H7 (cell line): ENCODE data around the gene SLC25A33. TPM values are rescaled to one million over a fixed set of nuclear protein-coding genes. Genes with fewer than 3 reads are reported as not detected.
A peak's percentile ranks its signal among the peaks of the same experiment; 100 is the strongest.
"Not testable (repeated sequence)": the region's sequence is repeated elsewhere in the genome, so short reads cannot be mapped to it uniquely, and the experiment has no call there.

Experiments used
- DNase-seq: peaks from one replicate; pipeline ENCODE4 v3.0.0; 2012
- H3K27me3 ChIP-seq: 2 replicates; pipeline ENCODE4 v1.6.0; 2011; ENCODE audit warnings: mild to moderate bottlenecking, low read length; ENCODE audit not compliant: control insufficient read depth, insufficient read depth
- H3K36me3 ChIP-seq: replicated peaks from 2 replicates; pipeline ENCODE4 v1.5.1; 2011; ENCODE audit warnings: low read length; ENCODE audit not compliant: control insufficient read depth, insufficient read depth
- H3K4me3 ChIP-seq: 2 replicates; pipeline ENCODE4 v1.5.1; 2011; ENCODE audit warnings: low read depth, mild to moderate bottlenecking, control low read depth, low read length, moderate library complexity; ENCODE audit not compliant: insufficient read depth
- total RNA-seq: library from RNA; depleted of rRNA; stranded (reverse); fragments of >200 nt; shearing (Covaris generic); gene quantifications from 2 replicates; pipeline ENCODE4 v1.2.3, GENCODE V29; 2014

The SLC25A33 gene
- total RNA-seq, 1 experiment from 2014 or later = 23.2 TPM

GRCh38 chr1:9557624-9558023 lies 18.4 kb downstream of the SLC25A33 start:
- DNase-seq = no peak
- Histone ChIP-seq H3K4me3 (no peak overlapping the region), H3K27me3 (no peaks in the 10 kb centered on the region), H3K36me3 (peaks cover 15% of the 10 kb centered on the region)

GRCh38 chr1:9558271-9558945 lies 19.1 kb downstream of the SLC25A33 start:
- Histone ChIP-seq H3K36me3 (peaks cover 15% of the 10 kb centered on the region), H3K27me3 (no peaks in the 10 kb centered on the region), H3K4me3 (no peak overlapping the region)
- no peak for DNase-seq

GRCh38 chr1:9558946-9559545 lies 19.8 kb downstream of the SLC25A33 start:
- no peaks in the 10 kb centered on the region for H3K27me3 ChIP-seq
- H3K36me3 ChIP-seq = peaks cover 12% of the 10 kb centered on the region
- H3K4me3 ChIP-seq = no peak overlapping the region
- no peak for DNase-seq

DNA sequence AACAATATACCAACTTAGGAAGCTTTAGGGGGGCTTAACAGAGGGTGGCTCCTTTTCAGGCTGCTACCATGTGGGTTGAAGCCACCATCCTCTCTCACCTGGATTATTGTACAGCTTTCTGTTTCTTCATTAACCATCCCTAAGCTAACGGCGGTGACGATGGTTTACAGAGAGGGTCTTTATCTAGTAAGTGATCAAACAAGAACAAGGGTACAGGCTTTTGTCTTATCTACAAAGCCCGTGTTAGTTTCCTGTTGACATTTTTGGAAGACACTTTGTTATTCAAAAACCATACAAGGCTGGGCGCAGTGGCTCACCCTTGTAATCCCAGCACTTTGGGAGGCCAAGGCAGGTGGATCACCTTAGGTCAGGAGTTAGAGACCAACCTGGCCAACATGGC lies 20.4 kb downstream of the SLC25A33 start:
- no peak overlapping the region for H3K4me3 ChIP-seq
- DNase-seq = no peak
- peaks cover 12% of the 10 kb centered on the region for H3K36me3 ChIP-seq
- H3K27me3 ChIP-seq = no peaks in the 10 kb centered on the region

DNA sequence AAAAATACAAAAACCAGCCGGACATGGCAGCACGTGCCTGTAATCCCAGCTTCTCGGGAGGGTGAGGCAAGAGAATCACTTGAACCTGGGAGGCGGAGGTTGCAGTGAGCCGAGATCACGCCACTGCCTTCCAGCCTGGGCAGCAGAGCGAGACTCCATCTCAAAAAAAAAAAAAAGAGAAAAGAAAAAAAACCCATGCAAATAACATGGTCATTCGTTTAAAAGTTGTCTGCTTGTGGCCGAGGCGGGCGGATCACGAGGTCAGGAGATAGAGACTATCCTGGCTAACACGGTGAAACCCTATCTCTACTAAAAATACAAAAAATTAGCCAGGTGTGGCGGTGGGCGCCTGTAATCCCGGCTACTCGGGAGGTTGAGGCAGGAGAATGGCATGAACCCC lies 20.8 kb downstream of the SLC25A33 start:
- not testable (repeated sequence) for H3K4me3 ChIP-seq, H3K27me3 ChIP-seq, DNase-seq
- peaks cover 12% of the 10 kb centered on the region for H3K36me3 ChIP-seq

DNA sequence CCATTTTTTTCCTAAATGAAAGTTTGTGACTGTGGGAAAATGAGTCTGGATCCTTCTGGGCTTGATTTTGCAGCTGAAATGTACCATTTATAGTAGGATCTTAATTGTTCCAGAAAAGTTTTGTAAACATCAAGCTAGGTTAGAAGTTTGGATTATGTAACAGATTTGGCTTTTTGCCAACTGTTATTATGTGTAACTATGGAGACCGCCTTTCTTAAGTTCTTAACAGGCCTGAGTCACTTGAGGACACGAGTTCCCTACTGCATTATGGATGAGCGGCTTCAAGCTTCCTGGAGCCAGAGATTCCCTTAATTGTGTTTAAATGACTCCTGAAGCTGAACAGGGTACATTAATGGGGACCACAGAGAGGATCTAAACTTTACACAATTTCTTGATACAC lies 22.2 kb downstream of the SLC25A33 start:
- DNase-seq = no peak
- H3K4me3 ChIP-seq = no peak overlapping the region
- H3K27me3 ChIP-seq = no peaks in the 10 kb centered on the region
- peaks cover 3% of the 10 kb centered on the region for H3K36me3 ChIP-seq

DNA sequence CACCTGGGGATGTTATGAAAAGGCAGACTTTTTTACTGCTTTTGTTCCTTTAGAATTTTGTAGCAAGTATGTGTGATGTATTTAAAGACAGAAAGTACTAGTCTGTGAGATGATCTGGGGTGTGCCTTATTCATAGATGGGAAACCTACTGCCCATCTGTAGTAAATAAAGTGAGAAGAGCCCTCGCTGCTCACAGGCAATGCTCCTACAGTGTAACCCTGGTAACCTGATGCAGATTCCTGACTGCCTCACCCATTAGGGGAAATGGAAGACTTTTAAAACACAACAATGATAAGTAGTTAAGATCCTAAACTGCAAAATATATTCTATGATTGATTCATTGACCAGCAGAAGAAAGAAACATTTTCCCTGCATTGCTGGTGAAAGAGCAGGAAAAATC lies 30.0 kb downstream of the SLC25A33 start:
- Histone ChIP-seq H3K27me3 (no peaks in the 10 kb centered on the region), H3K4me3 (no peak overlapping the region), H3K36me3 (peaks cover 2% of the 10 kb centered on the region)
- no peak for DNase-seq

GRCh38 chr1:9570886-9571529 lies 31.7 kb downstream of the SLC25A33 start:
- not testable (repeated sequence) for H3K36me3 ChIP-seq, H3K4me3 ChIP-seq, H3K27me3 ChIP-seq, DNase-seq

- DNase-seq = peak; percentile 64
These were observed 34.5 kb downstream of the SLC25A33 start for GRCh38 chr1:9573723-9574122.

GRCh38 chr1:9575486-9575885 lies 36.2 kb downstream of the SLC25A33 start:
- Histone ChIP-seq H3K4me3 (no peak overlapping the region), H3K36me3 (peaks cover 11% of the 10 kb centered on the region), H3K27me3 (no peaks in the 10 kb centered on the region)
- no peak for DNase-seq

More at GRCh38 chr1:9573723-9574122, 34.5 kb downstream of the SLC25A33 start:
- no peak overlapping the region for H3K4me3 ChIP-seq
- peaks cover 6% of the 10 kb centered on the region for H3K36me3 ChIP-seq
- H3K27me3 ChIP-seq = no peaks in the 10 kb centered on the region

- peaks cover 11% of the 10 kb centered on the region for H3K36me3 ChIP-seq
- DNase-seq = peak; percentile 51
- H3K27me3 ChIP-seq = no peaks in the 10 kb centered on the region
- H3K4me3 ChIP-seq = no peak overlapping the region
These were observed 37.6 kb downstream of the SLC25A33 start for GRCh38 chr1:9576903-9577302.

GRCh38 chr1:9577423-9577822 lies 38.2 kb downstream of the SLC25A33 start:
- no peak overlapping the region for H3K4me3 ChIP-seq
- H3K27me3 ChIP-seq = no peaks in the 10 kb centered on the region
- peaks cover 11% of the 10 kb centered on the region for H3K36me3 ChIP-seq
- DNase-seq = no peak

DNA sequence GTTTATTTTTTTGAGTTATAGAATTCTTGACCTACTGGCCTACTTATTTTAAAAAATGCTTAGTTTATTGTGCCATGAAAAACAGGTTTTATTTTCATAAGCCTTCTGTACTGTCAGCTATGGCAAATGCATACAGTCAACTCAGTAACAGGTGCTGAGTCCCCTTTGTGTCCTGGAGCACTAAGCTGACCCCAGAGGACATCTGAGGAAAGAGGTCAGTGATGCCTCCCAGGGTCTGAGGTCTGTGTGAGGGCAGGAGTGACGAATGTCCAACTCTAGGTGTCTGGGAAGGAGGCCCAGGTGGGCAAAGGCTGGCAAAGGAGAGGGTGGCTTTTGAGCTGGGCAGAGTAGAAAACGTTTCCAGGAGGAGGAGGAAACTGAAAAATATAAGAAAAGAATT lies 41.7 kb downstream of the SLC25A33 start:
- Histone ChIP-seq H3K36me3 (peaks cover 12% of the 10 kb centered on the region), H3K4me3 (no peak overlapping the region), H3K27me3 (no peaks in the 10 kb centered on the region)
- DNase-seq = no peak

DNA sequence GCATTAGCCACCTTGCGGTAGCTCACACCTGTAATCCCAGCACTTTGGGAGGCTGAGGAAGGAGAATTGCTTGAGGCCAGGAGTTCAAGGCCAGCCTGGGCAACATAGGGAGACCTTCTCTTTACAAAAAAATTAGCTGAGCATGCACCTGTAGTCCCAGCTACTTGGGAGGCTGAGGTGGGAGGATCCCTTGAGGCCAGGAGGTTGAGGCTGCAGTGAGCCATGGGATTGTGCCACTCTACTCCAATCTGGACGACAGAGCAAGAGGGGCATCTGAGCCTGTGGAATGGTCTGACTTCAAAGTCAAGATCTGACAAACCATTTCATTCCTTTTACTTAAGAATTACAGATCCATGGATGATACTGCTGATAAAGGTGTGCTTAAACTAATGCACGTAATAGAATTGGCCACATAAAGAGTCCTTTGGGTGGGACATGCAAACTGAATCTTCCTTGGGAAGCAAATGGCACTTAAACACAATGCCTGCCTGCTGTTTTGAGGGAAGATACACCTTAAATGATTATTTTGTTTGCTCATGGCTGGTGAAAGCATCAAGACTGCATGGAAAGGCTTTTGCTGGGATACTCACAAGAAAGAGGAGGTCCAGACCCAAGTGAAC lies 47.0 kb downstream of the SLC25A33 start:
- DNase-seq = no peak
- Histone ChIP-seq H3K27me3 (no peaks in the 10 kb centered on the region), H3K36me3 (peaks cover 3% of the 10 kb centered on the region; the same call in 1 of the 2 replicates), H3K4me3 (no peak overlapping the region)
